Measurements from ENCODE around the gene WDR36.

The WDR36 gene

GRCh38 chr5:111132076-111132475 is 39.9 kb downstream of the WDR36 start:
- Histone ChIP-seq H4K20me1 (ENCODE audit: insufficient read depth, low read length, poor library complexity, severe bottlenecking) (no peaks in the 10 kb centered on the region), H3K36me3 (ENCODE audit: insufficient read depth, low read length) (no peaks in the 10 kb centered on the region; the same call in 1 of the 2 replicates), H3K4me1 (ENCODE audit: insufficient read depth, low read length, poor library complexity, severe bottlenecking) (no peaks in the 10 kb centered on the region), H3K9me3 (ENCODE audit: insufficient read depth, low read depth, low read length) (no peaks in the 10 kb centered on the region), H3K79me2 (ENCODE audit: insufficient read depth, low read length) (no peaks in the 10 kb centered on the region), H3F3A (ENCODE audit: low read depth) (no peaks in the 10 kb centered on the region), H3K4me3 (ENCODE audit: low read length, poor library complexity, severe bottlenecking) (no peak overlapping the region), H3K9me2 (replicated peaks; ENCODE audit: low read depth, low read length) (no peaks in the 10 kb centered on the region), H3K4me2 (ENCODE audit: low read depth, low read length, poor library complexity, severe bottlenecking) (no peak overlapping the region), H2AFZ (ENCODE audit: low read length) (no peak overlapping the region), H3K9ac (ENCODE audit: low read depth, low read length, poor library complexity, severe bottlenecking) (no peak overlapping the region), H3K27me3 (ENCODE audit: insufficient read depth, low read length, poor library complexity, severe bottlenecking) (no peaks in the 10 kb centered on the region)
- no peak for TF ChIP-seq CTCF (conservative IDR thresholded peaks at IDR 0.05; ENCODE audit: low read length)
- no peak for TF ChIP-seq EZH2phosphoT487 (IDR thresholded peaks at IDR 0.05; ENCODE audit: borderline replicate concordance)

- no peaks in the 10 kb centered on the region for H4K20me1 ChIP-seq (ENCODE audit: insufficient read depth, low read length, poor library complexity, severe bottlenecking)
- H3K36me3 ChIP-seq (ENCODE audit: insufficient read depth, low read length), result no peaks in the 10 kb centered on the region
- no peak for TF ChIP-seq EZH2phosphoT487 (IDR thresholded peaks at IDR 0.05; ENCODE audit: borderline replicate concordance)
- no peak for TF ChIP-seq CTCF (conservative IDR thresholded peaks at IDR 0.05; ENCODE audit: low read length)
- H3K4me1 ChIP-seq (ENCODE audit: insufficient read depth, low read length, poor library complexity, severe bottlenecking), result peaks cover 3% of the 10 kb centered on the region
- H2AFZ ChIP-seq (ENCODE audit: low read length), result no peak overlapping the region
- H3K9me3 ChIP-seq (ENCODE audit: insufficient read depth, low read depth, low read length), result no peaks in the 10 kb centered on the region
- no peak overlapping the region for H3K4me3 ChIP-seq (ENCODE audit: low read length, poor library complexity, severe bottlenecking)
- no peak overlapping the region for H3K9ac ChIP-seq (ENCODE audit: low read depth, low read length, poor library complexity, severe bottlenecking)
- H3K9me2 ChIP-seq (replicated peaks; ENCODE audit: low read depth, low read length), result no peaks in the 10 kb centered on the region
- H3K27me3 ChIP-seq (ENCODE audit: insufficient read depth, low read length, poor library complexity, severe bottlenecking), result no peaks in the 10 kb centered on the region
- H3K79me2 ChIP-seq (ENCODE audit: insufficient read depth, low read length), result no peaks in the 10 kb centered on the region
- H3K4me2 ChIP-seq (ENCODE audit: low read depth, low read length, poor library complexity, severe bottlenecking), result no peak overlapping the region
- H3F3A ChIP-seq (ENCODE audit: low read depth), result no peaks in the 10 kb centered on the region
Measured at GRCh38 chr5:111132731-111133435, 40.7 kb downstream of the WDR36 start.

GRCh38 chr5:111133436-111133751 is 41.2 kb downstream of the WDR36 start:
- no peaks in the 10 kb centered on the region for H3K9me2 ChIP-seq (replicated peaks; ENCODE audit: low read depth, low read length)
- H2AFZ ChIP-seq (ENCODE audit: low read length), result no peak overlapping the region
- no peaks in the 10 kb centered on the region for H3F3A ChIP-seq (ENCODE audit: low read depth)
- no peak overlapping the region for H3K4me2 ChIP-seq (ENCODE audit: low read depth, low read length, poor library complexity, severe bottlenecking)
- TF ChIP-seq EZH2phosphoT487 (IDR thresholded peaks at IDR 0.05; ENCODE audit: borderline replicate concordance), result no peak
- TF ChIP-seq CTCF (conservative IDR thresholded peaks at IDR 0.05; ENCODE audit: low read length), result no peak
- H3K27me3 ChIP-seq (ENCODE audit: insufficient read depth, low read length, poor library complexity, severe bottlenecking), result no peaks in the 10 kb centered on the region
- H3K36me3 ChIP-seq (ENCODE audit: insufficient read depth, low read length), result no peaks in the 10 kb centered on the region
- no peaks in the 10 kb centered on the region for H4K20me1 ChIP-seq (ENCODE audit: insufficient read depth, low read length, poor library complexity, severe bottlenecking)
- H3K4me1 ChIP-seq (ENCODE audit: insufficient read depth, low read length, poor library complexity, severe bottlenecking), result peaks cover 8% of the 10 kb centered on the region
- H3K9me3 ChIP-seq (ENCODE audit: insufficient read depth, low read depth, low read length), result no peaks in the 10 kb centered on the region
- H3K9ac ChIP-seq (ENCODE audit: low read depth, low read length, poor library complexity, severe bottlenecking), result no peak overlapping the region
- H3K79me2 ChIP-seq (ENCODE audit: insufficient read depth, low read length), result no peaks in the 10 kb centered on the region
- H3K4me3 ChIP-seq (ENCODE audit: low read length, poor library complexity, severe bottlenecking), result no peak overlapping the region

Data from Loucy (cell line).